ENCODE measurements around the gene PSMD2. TPM values are rescaled to one million over a fixed set of nuclear protein-coding genes. Genes with fewer than 3 reads are reported as not detected.
A peak's percentile ranks its signal among the peaks of the same experiment; 100 is the strongest.

The PSMD2 gene
- total RNA-seq, 2 experiments from 2014 or later: 207 to 209 TPM

DNA sequence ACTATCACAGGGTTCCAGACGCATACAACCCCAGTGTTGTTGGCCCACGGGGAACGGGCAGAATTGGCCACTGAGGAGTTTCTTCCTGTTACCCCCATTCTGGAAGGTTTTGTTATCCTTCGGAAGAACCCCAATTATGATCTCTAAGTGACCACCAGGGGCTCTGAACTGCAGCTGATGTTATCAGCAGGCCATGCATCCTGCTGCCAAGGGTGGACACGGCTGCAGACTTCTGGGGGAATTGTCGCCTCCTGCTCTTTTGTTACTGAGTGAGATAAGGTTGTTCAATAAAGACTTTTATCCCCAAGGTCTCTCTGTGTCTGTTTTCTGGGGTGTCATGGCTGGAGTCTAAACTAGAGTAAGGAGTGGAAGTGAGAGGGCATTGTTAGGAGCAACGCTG lies 9.7 kb downstream of the PSMD2 start:
- Mint-ChIP-seq H3K36me3 (ENCODE audit: low read depth) (peaks cover 53% of the 10 kb centered on the region), H3K4me3 (no peak overlapping the region), H3K27ac (no peak overlapping the region), H3K27me3 (ENCODE audit: low read depth) (no peaks in the 10 kb centered on the region), H3K9me3 (ENCODE audit: insufficient read depth) (no peaks in the 10 kb centered on the region), H3K4me1 (ENCODE audit: low read depth) (no peaks in the 10 kb centered on the region)
- ChIA-PET CTCF (no interaction called here), POLR2A (no interaction called here)
- DNase-seq: no peak
- ATAC-seq: no peak

DNA sequence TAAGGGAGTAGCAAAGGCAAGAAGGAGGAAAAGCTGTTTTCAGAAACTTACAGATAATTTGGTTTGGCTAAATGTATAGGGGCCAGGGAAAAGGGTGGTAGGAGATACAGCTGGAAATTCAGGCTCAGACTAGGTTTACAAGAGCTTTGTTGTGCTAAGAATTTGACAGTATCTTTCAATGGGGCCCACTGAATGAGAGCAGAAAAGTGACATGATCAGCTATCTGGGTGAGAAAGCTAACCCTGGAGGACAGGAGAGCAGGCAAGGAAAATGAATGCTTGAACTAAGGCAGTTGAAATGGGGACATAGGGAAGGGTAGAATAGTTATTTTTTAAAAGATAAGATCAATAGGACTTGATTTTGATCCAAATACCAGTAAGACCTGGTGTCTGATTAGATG lies 12.6 kb downstream of the PSMD2 start:
- CTCF ChIA-PET: interaction anchor here (1.4 kb wide), 1 partner anchor 9 kb away, joined by 6 read pairs; no protein-coding TSS in a partner anchor
- no peak overlapping the region for H3K4me3 Mint-ChIP-seq

DNA sequence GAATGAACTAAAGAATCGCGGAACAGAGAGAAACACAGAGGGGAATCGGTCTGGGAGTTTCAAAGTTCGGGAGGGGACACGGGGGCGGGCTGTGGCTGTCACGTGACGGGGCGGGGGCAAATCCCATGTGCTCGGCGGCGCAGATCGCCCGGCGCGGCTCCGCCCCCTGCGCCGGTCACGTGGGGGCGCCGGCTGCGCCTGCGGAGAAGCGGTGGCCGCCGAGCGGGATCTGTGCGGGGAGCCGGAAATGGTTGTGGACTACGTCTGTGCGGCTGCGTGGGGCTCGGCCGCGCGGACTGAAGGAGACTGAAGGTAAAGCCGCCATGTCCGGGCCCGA lies 15.3 kb downstream of the PSMD2 start, which contains the start of gene EIF4G1:
TSS of gene EIF4G1 (plus strand) at position 244 of the 337 bp plus-strand sequence. CDS start 1,191 bp downstream, outside the sequence.
- ChIA-PET CTCF (no interaction called here), POLR2A (no interaction called here)
- peak within 1 kb of the TSS; percentile 85 for H3K4me3 Mint-ChIP-seq
- H3K27me3 Mint-ChIP-seq (ENCODE audit: low read depth): no peaks in the 10 kb centered on the region
- no peaks in the 10 kb centered on the region for H3K9me3 Mint-ChIP-seq (ENCODE audit: insufficient read depth)
- DNase-seq (peak; percentile 94), ATAC-seq (peak; percentile 87)
- H3K36me3 Mint-ChIP-seq (ENCODE audit: low read depth): peaks cover 33% of the 10 kb centered on the region
- peaks cover 25% of the 10 kb centered on the region for H3K4me1 Mint-ChIP-seq (ENCODE audit: low read depth)
- H3K27ac Mint-ChIP-seq: peak within 1 kb of the TSS; percentile 94

More for the DNA sequence above, 12.6 kb downstream of the PSMD2 start:
- POLR2A ChIA-PET: no interaction called here
- Mint-ChIP-seq H3K27me3 (ENCODE audit: low read depth) (no peaks in the 10 kb centered on the region), H3K9me3 (ENCODE audit: insufficient read depth) (no peaks in the 10 kb centered on the region), H3K27ac (no peak overlapping the region), H3K4me1 (ENCODE audit: low read depth) (peaks cover 5% of the 10 kb centered on the region), H3K36me3 (ENCODE audit: low read depth) (peaks cover 38% of the 10 kb centered on the region)
- ATAC-seq (no peak), DNase-seq (no peak)

DNA sequence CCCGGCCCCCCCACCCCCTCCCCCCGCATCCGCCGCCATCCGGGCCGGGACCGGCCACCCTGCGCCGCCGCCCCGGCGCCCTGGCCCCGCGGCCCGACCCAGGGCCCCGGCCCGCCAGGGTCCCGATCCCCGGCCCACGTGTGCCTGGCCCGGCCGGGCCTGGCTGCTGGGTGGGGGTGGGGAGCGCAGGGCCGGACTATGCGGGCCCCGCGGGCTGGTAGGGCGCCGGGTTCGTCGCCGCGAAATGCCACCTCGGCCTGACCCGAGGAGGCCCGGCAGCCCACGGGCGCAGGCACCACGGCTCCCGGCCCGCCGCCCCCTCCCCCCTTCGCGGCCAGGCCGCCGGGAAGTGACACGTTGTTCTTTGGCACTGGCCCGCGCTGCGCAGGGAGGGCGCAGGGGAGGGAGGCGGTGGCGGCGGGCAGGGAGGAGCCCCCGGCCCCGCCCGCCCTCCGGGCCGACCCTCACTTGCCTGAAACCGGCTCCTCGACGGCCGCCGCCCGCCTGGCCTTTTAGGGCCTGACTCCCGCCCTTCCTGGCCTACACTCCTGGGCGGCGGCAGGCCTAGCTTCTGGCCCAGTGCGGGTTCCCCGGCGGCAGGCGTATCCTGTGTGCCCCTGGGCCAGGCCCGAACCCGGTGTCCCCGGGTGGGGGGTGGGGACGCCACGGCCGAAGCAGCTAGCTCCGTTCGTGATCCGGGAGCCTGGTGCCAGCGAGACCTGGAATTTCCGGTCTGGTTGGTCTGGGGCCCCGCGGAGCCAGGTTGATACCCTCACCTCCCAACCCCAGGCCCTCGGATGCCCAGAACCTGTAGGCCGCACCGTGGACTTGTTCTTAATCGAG lies 15.9 kb downstream of the PSMD2 start:
- peaks cover 35% of the 10 kb centered on the region for H3K36me3 Mint-ChIP-seq (ENCODE audit: low read depth)
- peak overlapping the region; percentile 85 for H3K4me3 Mint-ChIP-seq
- no peaks in the 10 kb centered on the region for H3K9me3 Mint-ChIP-seq (ENCODE audit: insufficient read depth)
- H3K4me1 Mint-ChIP-seq (ENCODE audit: low read depth): peaks cover 28% of the 10 kb centered on the region
- ATAC-seq: peak; percentile 54
- peak overlapping the region; percentile 94 for H3K27ac Mint-ChIP-seq
- ChIA-PET CTCF (no interaction called here), POLR2A (interaction anchor here (0.6 to 2.3 kb wide), 5 partner anchors 9 to 48 kb away, joined by 3 to 6 read pairs (median 6); partner anchors contain the start of gene FAM131A)
- H3K27me3 Mint-ChIP-seq (ENCODE audit: low read depth): no peaks in the 10 kb centered on the region
- DNase-seq: peak; percentile 69

DNA sequence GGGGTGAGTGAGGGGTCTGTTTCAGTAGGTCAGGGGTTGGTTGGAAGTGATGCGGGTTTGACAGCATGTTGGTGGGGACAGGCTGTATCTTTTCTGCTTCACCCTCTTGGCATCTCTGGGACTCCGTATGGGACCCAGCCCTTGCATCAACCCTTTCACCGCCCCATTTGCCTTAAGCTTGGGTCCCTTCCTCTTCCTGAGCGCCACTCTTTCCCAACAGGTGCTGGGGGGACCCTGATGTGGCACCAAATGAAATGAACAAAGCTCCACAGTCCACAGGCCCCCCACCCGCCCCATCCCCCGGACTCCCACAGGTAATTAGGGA lies 16.5 kb downstream of the PSMD2 start:
- CTCF ChIA-PET: interaction anchor here (0.9 to 1.3 kb wide), 2 partner anchors 10 to 15 kb away, joined by 3 to 4 read pairs; no protein-coding TSS in a partner anchor
- Mint-ChIP-seq H3K36me3 (ENCODE audit: low read depth) (peaks cover 35% of the 10 kb centered on the region), H3K27me3 (ENCODE audit: low read depth) (no peaks in the 10 kb centered on the region), H3K9me3 (ENCODE audit: insufficient read depth) (no peaks in the 10 kb centered on the region), H3K27ac (peak overlapping the region; percentile 94), H3K4me3 (peak overlapping the region; percentile 85), H3K4me1 (ENCODE audit: low read depth) (peaks cover 28% of the 10 kb centered on the region)
- DNase-seq (peak; percentile 39), ATAC-seq (peak; percentile 2)
- POLR2A ChIA-PET: interaction anchor here (0.6 to 2.3 kb wide), 6 partner anchors 10 to 47 kb away, joined by 3 to 6 read pairs (median 5); partner anchors contain the start of gene FAM131A

DNA sequence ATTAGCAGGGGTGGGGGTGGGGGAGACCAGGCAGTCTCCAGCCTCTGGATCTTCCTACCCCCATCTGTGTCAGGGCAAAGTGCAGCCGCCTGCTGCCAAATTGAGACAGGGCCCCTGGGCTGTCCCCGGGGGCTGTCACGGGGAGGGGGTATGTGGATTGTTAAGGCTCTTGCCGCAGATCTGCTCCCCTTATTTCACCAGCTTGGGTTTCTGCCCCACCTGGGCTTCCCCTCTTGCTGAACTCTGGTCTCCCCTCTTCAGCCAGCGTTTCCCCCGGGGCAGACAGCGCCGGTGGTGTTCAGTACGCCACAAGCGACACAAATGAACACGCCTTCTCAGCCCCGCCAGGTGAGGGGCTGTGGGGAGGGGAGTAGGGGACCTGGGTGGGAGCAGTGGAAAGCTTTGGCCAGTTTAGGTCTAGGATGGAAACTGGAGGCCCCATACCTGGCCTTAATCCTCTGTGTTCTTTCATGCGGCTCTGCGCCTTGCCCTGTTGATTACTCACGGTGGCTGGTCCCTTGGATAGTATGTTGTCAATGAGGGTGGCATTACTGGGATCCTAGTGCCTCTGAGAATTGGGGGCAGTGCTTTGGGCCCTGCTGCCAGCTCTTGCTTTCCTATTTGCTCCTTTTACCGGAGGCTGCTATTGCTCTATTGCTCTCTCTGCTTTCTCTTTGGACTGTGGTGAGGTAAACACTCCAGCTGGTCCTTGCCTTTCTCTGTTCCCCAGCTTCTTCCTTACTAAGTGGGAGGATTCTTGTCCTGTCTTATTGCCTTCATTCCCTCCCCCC lies 17.0 kb downstream of the PSMD2 start:
- ATAC-seq (no peak), DNase-seq (no peak)
- Mint-ChIP-seq H3K4me1 (ENCODE audit: low read depth) (peaks cover 28% of the 10 kb centered on the region), H3K27me3 (ENCODE audit: low read depth) (no peaks in the 10 kb centered on the region), H3K27ac (peak overlapping the region; percentile 94), H3K36me3 (ENCODE audit: low read depth) (peaks cover 40% of the 10 kb centered on the region), H3K9me3 (ENCODE audit: insufficient read depth) (no peaks in the 10 kb centered on the region), H3K4me3 (peak overlapping the region; percentile 85)
- ChIA-PET POLR2A (interaction anchor here (0.9 to 2.3 kb wide), 6 partner anchors 10 to 47 kb away, joined by 3 to 6 read pairs (median 4); partner anchors contain the start of gene FAM131A), CTCF (interaction anchor here (0.9 to 1.3 kb wide), 2 partner anchors 11 to 16 kb away, joined by 3 to 4 read pairs; no protein-coding TSS in a partner anchor)

DNA sequence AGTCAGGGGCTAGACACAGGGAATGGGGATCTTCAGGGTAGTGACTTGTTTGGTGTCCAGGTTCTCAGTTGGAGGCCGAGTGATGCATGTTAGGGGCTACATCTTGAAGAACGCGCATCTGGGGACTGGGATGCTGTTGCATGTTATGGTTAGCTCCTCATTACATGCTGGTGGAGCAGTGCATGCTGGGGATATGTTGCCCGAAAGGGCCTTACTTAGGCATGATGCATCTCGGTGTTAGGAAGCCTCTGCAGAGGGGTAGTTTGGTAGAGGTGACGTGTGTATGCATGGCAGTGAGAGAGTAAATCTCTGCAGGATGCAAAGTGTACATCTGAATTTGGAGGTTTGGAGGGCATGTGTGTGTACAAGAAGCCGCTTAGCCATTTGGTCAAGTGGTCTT lies 17.8 kb downstream of the PSMD2 start:
- no peaks in the 10 kb centered on the region for H3K27me3 Mint-ChIP-seq (ENCODE audit: low read depth)
- peak overlapping the region; percentile 94 for H3K27ac Mint-ChIP-seq
- H3K4me1 Mint-ChIP-seq (ENCODE audit: low read depth): peaks cover 28% of the 10 kb centered on the region
- H3K4me3 Mint-ChIP-seq: peak overlapping the region; percentile 85
- no peaks in the 10 kb centered on the region for H3K9me3 Mint-ChIP-seq (ENCODE audit: insufficient read depth)
- DNase-seq (no peak), ATAC-seq (no peak)
- POLR2A ChIA-PET: interaction anchor here (0.9 to 2.3 kb wide), 2 partner anchors 13 to 16 kb away, joined by 3 to 6 read pairs; no protein-coding TSS in a partner anchor
- CTCF ChIA-PET: interaction anchor here (1.3 kb wide), 1 partner anchor 16 kb away, joined by 4 read pairs; no protein-coding TSS in a partner anchor
- peaks cover 47% of the 10 kb centered on the region for H3K36me3 Mint-ChIP-seq (ENCODE audit: low read depth)

DNA sequence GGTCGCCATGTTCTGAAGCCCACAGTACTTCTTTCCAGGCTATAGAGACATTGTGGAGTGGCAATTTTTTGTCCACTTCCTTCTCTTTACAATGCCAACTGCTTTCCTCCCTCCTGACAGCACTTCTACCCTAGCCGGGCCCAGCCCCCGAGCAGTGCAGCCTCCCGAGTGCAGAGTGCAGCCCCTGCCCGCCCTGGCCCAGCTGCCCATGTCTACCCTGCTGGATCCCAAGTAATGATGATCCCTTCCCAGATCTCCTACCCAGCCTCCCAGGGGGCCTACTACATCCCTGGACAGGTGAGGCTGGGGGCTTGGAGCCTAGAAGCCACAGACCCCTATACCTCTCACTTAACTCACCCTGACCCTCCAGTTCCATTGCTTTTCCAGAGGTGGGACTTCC lies 18.2 kb downstream of the PSMD2 start:
- Mint-ChIP-seq H3K36me3 (ENCODE audit: low read depth) (peaks cover 50% of the 10 kb centered on the region), H3K4me3 (no peak overlapping the region)

DNA sequence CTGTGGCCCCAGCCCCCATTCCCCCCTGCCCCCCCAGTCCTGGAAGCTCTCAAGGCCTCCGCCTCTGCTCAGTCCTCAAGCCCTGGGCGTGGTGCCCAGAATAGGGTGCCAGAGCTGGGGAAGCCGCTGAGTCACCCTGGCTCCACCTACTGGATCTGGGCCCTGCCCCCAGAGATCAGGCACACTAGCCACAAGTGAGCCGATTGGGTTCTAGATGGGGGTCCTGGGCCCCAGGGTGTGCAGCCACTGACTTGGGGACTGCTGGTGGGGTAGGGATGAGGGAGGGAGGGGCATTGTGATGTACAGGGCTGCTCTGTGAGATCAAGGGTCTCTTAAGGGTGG lies 21.0 kb downstream of the PSMD2 start:
- DNase-seq: no peak
- Mint-ChIP-seq H3K36me3 (ENCODE audit: low read depth) (peaks cover 76% of the 10 kb centered on the region), H3K9me3 (ENCODE audit: insufficient read depth) (no peaks in the 10 kb centered on the region), H3K4me1 (ENCODE audit: low read depth) (peaks cover 31% of the 10 kb centered on the region), H3K4me3 (no peak overlapping the region), H3K27me3 (ENCODE audit: low read depth) (no peaks in the 10 kb centered on the region), H3K27ac (no peak overlapping the region)
- ChIA-PET CTCF (no interaction called here), POLR2A (interaction anchor here (1.2 kb wide), 1 partner anchor 8 kb away, joined by 3 read pairs; no protein-coding TSS in a partner anchor)
- no peak for ATAC-seq

More for the DNA sequence above, 18.2 kb downstream of the PSMD2 start:
- H3K9me3 Mint-ChIP-seq (ENCODE audit: insufficient read depth): no peaks in the 10 kb centered on the region
- H3K27me3 Mint-ChIP-seq (ENCODE audit: low read depth): no peaks in the 10 kb centered on the region
- POLR2A ChIA-PET: no interaction called here
- DNase-seq: no peak
- peak overlapping the region; percentile 32 for H3K27ac Mint-ChIP-seq
- peaks cover 28% of the 10 kb centered on the region for H3K4me1 Mint-ChIP-seq (ENCODE audit: low read depth)
- CTCF ChIA-PET: no interaction called here
- no peak for ATAC-seq

DNA sequence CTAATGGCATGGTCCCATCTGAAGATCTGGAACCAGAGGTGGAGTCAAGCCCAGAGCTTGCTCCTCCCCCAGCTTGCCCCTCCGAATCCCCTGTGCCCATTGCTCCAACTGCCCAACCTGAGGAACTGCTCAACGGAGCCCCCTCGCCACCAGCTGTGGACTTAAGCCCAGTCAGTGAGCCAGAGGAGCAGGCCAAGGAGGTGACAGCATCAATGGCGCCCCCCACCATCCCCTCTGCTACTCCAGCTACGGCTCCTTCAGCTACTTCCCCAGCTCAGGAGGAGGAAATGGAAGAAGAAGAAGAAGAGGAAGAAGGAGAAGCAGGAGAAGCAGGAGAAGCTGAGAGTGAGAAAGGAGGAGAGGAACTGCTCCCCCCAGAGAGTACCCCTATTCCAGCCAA lies 22.6 kb downstream of the PSMD2 start:
- DNase-seq (no peak), ATAC-seq (no peak)
- ChIA-PET POLR2A (no interaction called here), CTCF (interaction anchor here (1.4 kb wide), 1 partner anchor 16 kb away, joined by 4 read pairs; no protein-coding TSS in a partner anchor)
- Mint-ChIP-seq H3K36me3 (ENCODE audit: low read depth) (peaks cover 83% of the 10 kb centered on the region), H3K4me3 (no peak overlapping the region), H3K4me1 (ENCODE audit: low read depth) (peaks cover 25% of the 10 kb centered on the region), H3K27me3 (ENCODE audit: low read depth) (no peaks in the 10 kb centered on the region), H3K9me3 (ENCODE audit: insufficient read depth) (no peaks in the 10 kb centered on the region), H3K27ac (no peak overlapping the region)

DNA sequence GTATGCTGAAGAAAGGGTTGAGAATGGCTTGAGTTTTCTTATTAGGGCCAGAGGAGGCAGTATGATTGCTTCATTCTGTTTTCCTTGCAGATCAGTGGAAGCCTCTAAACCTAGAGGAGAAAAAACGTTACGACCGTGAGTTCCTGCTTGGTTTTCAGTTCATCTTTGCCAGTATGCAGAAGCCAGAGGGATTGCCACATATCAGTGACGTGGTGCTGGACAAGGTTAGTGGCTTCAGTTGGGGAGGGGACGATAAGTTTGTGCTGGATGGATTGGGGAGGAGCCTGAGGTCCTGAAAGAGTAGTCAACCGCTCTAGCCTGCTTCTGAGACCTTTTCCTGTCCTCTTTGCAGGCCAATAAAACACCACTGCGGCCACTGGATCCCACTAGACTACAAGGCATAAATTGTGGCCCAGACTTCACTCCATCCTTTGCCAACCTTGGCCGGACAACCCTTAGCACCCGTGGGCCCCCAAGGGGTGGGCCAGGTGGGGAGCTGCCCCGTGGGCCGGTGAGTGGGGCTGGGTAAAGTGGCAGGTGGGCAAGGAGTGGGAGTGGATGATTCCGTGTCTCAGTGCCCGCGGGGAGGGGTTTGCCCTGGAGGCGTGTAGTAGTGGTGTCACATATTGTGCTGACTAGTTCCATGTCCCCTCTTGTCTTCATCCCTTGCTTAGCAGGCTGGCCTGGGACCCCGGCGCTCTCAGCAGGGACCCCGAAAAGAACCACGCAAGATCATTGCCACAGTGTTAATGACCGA lies 23.9 kb downstream of the PSMD2 start:
- no peak for ATAC-seq
- no peaks in the 10 kb centered on the region for H3K27me3 Mint-ChIP-seq (ENCODE audit: low read depth)
- no peak overlapping the region for H3K27ac Mint-ChIP-seq
- H3K4me1 Mint-ChIP-seq (ENCODE audit: low read depth): peaks cover 13% of the 10 kb centered on the region
- ChIA-PET CTCF (no interaction called here), POLR2A (no interaction called here)
- no peak overlapping the region for H3K4me3 Mint-ChIP-seq
- DNase-seq: no peak
- peaks cover 83% of the 10 kb centered on the region for H3K36me3 Mint-ChIP-seq (ENCODE audit: low read depth)
- no peaks in the 10 kb centered on the region for H3K9me3 Mint-ChIP-seq (ENCODE audit: insufficient read depth)
